GM23338 (cell line): ENCODE measurements around the gene AFF3.

Experiments used
- CTCF ChIP-seq, 2 experiments: fragments of 200-600 bp in 1 of 2; sonication (generic) in 1 of 2; conservative IDR thresholded peaks; 2 replicates each; pipeline versions ENCODE4 v1.5.1 to v1.6.1; 2016 to 2017; ENCODE audit warnings: antibody characterized with exemption in 2 of 2, low read depth in 2 of 2, mild to moderate bottlenecking in 2 of 2, moderate library complexity in 1 of 2
- POLR2AphosphoS5 ChIP-seq: IDR thresholded peaks from 2 replicates; pipeline ENCODE4 v1.6.1; 2016; ENCODE audit warnings: antibody characterized with exemption, low read depth

- TF ChIP-seq CTCF (conservative IDR thresholded peaks at IDR 0.05; ENCODE audit: low read depth in 2 of 2) (no peak), POLR2AphosphoS5 (no peak)
These were observed 231.5 kb downstream of the AFF3 start for GRCh38 chr2:99910902-99911301.
